Measurements from ENCODE around the gene IQCK.

Gene IQCK

DNA sequence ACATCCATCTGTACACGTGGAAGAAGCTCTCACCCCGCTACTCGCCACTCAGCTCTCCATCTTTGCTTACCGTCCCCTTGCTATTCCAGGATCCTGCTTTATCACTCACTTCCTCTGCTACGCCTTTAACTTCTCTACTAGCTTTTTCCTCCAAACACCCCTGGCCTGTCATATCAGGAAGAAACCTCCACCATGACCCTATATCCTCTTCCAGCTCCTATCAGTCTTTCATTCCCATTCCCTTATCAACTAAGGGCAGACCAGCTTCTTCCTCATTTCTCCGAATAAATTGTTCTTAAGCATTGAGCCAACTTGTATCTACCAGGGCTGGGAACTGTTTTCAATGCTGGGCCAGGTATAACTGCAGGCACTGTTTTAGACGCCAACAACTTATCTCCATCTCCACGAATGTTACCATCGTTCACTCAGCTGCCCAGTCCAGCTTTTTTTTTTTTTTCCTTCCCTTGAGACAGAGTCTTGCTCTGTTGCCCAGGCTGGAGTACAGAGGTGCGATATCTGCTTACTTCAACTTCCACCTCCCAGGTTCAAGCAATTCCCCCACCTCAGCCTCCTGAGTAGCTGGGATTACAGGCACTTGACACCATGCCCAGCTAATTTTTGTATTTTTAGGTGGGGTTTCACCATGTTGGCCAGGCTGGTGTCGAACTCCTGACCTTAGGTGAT lies 4.3 kb downstream of the IQCK start:
- DNase-seq: no peak

DNA sequence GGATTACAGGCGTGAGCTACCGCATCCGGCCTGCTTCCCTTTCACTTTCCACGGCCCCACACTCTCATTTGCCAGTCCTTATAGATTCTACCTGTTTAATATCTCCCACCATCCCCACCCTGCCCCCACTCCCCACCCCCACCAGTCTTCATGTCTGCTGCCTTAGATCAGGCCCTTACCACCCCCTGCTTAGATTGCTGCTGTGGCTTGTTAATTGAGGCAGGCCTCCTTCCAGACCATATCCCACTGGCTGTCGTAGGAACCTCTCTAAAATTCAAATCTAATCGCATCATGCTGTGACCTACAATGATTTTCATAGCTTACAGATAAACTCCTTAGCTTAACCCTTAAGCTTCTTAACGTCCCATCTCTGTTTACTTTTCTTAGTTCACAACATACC lies 4.9 kb downstream of the IQCK start:
- no peak for DNase-seq

DNA sequence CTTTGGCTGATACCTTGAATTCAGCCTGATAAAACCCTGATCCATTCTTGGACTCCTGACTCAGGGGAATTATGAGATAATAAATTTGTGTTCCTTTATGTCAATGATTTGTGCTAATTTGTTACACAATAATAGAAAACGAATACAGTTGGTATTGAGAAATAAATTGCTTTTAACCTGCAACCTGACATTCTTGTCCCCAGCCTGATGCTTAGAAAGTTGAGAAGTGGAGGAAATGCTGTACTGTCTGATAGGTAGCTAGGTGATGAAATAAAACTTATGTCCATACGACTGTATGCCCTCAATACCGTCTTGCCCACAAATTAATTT lies 10.5 kb downstream of the IQCK start:
- DNase-seq: no peak

DNA sequence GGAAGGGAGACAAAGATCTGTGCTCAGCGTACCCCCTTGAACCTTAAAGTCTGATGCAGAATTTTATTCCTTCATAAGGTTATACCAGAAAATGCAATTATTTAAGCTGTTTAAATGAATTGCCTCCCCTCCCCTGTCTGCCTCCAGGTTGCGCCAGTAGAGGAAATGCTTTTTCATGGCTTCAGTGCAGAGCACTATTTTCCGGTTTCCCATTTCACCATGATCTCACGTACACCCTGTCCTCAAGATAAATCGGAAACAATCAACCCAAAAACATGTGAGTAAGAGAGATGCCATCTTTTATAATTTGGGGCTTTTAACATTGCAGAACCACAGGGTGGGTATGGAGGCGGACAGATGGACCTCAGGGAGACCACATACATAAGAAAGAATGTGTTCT lies 15.5 kb downstream of the IQCK start:
- no peak for DNase-seq

DNA sequence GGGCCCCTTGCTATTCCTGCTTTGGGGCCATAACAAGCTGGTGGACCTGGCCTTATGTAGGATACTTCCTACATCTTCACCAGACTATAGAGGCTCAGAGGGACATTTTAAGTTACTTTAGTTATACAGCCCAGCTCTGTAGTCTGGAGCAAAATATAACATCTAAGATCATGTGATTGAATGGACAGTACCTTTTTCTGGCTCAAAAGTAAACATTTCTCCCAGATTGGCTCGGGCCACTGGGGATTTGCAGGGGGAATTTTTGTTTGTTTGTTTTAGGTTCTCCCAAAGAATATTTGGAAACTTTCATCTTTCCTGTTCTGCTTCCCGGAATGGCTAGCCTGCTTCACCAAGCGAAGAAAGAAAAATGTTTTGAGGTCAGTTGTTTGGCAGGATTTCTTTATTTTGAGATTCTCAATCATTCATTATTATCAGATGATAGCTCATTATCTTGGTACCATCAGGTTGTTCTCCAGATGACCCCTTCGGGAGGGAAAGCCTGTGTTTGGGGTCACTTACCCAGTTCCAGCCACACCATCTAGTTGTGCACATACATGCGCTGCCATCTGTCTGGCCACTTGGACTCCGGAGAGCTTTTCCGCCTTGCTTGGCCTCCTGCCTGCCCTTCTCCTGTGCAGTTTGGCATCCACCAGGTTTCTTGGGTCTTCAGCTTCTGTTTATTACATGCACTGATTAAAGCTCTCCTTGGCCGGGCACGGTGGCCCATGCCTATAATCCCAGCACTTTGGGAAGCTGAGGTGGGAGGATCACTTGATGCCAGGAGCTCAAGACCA lies 17.2 kb downstream of the IQCK start:
- DNase-seq: no peak

DNA sequence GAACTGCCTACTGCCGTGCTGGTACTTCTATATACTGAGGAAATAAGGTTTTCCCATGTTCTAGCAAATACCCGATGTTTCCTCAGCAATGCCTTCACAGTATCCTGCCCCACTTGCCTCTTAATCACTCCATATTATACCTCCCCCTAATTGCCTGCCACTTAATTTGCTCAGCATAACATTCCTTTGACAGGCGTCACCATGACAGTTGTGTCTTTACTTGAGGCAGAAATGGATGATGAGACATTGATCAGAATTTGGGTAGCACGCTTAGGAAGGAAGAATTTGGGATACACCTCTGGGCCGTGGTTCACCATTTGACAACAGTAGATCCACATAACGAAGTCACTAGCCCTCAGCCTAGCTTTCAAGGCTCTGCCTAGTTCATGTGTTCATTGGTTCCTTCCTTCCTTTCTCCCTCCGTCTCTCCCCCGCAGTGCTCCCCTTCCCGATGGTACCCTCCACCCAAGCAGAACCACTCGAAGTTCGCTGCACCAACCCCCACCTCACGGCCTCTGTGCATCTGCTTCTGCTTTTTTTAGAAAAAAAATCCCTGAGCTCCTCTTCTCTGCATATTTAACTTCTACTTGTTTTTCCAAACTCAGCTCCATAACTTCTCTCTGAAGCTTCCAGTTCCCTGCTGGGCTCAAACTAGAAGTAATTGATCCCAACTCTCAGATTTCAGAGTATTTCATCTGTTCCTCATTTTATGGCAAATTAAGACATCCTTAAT lies 19.4 kb downstream of the IQCK start:
- no peak for DNase-seq

DNA sequence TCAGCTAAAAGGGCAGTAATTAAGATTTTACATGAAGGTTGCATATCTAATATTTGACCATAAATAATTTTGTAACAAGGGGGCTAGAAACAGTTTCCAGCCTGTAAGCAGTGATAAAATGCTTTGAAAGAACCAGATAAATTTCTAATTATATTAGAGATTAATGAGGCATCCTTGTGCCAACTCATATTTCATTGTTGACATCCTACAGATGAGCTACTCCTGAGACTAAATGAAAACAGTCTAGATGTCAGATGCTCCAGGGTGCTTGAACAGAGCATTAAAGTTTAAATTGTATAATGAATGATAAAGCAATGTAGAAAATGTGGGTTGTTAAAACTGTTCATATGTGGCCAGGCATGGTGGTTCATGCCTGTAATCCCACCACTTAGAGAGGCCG lies 23.3 kb downstream of the IQCK start:
- DNase-seq: no peak

DNA sequence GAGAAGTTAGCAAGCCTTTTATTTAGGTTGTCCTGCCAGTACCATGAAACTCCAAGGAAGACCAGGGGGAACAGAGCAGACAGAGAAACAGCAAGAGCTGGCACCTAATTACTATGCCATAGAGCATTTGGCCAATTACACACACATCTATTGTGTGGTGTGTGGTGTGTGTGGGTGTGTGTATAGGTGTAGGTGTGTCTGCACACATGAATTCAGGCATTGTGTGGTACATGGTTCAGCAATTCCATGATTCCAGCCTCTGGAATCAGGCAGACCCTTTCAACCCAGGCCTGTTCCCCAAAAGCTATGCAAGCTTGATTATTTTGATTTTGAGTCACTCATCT lies 25.7 kb downstream of the IQCK start:
- DNase-seq: no peak

DNA sequence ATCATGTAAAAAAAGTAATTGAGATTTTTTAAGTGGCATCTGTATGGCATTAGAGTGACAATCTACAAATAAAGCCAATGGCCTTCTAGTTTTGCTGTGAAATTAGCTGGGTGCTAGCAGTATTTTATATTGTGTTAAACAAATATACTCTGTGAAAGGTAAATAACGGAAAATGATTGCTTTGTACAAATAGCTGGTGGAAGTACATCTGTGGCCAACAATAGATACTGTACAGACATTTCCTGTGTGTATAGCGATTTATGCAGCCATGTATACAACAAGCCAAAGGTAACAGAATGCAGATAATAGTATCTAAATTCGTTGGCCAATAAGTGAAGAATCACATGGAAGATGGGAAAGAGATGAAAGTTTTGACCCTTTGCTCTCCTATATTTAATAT lies 26.6 kb downstream of the IQCK start:
- no peak for DNase-seq

DNA sequence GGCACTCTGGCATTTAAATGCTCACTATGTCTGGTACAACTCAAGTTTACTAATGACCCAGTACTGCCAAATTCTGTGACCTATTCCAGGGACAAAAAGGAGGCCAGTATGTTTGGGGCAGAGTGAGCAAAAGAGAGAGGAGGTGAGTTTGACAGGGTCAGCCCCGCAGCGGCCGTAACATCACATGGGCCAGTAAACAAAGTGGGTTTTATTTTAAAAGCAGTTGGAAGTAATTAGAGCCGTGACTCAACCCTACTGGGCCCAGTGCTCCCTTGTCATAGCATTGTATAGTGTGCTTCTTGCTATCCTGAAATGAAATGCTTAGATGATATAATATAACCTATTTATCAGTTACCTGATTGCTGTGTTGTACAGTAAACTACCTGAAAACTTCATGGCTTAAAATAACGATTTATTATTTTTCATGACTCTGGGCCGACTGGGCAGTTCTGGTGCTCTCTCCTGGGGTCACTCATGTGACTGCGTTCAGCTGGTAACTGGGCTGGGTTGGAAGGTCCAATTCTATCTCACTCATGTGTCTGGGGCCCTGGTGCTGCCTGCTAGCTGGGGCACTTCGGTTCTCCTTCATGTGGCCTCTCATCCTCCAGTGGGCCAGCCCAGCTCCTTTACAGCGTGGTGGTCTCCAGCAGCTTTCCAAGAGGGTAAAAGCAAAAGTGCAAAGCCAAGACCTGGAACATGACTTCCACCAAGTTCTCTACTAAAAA lies 27.4 kb downstream of the IQCK start:
- no peak for DNase-seq

DNA sequence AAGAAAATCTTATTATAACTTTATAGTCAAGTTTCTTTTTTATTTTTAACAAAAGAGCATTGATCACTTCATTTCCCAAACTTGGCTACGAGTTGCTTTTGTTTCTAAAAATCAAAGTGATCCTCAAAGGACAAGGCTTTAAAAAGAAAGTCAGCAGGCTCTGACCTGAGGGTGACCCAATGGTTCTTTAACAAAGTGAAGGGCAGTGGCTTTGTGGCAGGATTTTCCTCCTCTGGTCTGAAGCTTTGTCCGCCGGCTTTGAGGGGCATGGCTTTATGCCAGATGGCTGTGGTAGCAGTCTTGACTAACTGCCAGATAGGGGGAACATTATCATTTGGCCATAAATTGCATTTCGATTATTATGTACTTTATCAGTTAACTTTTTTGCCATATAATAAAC lies 28.5 kb downstream of the IQCK start:
- DNase-seq: no peak

DNA sequence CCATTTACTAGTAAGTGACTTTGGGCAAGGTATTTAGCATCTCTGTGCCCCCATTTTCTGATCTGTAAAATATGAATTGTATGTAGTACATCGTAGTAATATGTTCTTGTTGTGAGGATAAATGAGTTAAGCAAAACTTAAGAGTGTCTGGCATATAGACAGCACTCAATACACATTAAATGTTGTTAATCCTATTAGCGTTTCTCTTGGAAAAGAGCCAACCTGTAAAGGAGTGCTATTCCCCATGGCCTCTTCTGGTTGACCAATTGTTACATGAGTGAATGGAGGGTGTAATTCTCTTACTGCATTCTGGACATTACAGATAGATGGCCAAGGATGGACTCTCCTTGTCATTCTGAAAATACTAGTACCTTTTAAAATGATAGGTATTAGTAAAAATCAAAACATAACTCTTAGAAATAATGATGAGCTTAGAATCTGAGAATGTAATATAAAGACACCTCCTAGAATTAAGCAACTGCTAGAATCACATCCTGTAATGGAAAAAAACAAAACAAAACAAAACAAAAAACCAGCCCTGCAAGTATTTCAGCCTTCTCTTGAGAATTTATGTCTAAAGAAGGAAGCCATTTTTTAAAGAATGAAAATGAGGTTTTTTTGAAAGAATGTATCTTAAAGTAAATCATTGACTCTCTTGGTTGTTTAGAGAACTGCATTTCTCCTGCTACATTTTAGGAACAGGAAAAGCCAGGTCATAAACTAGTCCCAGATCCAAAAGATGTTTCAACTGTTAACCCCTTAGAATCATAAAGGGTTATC lies 30.5 kb downstream of the IQCK start:
- no peak for DNase-seq

DNA sequence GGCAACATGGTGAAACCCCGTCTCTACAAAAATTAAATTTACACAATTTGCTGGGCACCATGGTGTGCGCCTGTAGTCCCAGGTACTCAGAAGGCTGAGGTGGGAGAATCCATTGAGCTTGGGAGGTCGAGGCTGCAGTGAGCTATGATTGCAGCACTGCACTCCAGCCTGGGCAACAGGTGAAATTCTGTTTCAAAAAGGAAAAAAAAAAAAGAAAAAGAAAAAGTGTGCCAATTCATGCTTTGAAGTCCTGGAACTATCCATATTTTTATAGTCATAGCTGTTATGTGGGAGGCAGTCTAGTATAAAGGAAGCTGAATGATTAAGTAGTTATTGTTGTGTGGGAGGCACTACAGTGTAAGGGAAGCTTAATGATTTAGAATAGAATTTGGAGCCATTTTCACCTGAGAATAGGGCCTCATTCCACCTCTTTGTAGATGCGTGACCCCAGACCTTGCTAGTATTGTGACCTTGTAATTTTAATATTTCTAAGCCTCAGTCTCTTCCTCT lies 31.6 kb downstream of the IQCK start:
- DNase-seq: no peak

DNA sequence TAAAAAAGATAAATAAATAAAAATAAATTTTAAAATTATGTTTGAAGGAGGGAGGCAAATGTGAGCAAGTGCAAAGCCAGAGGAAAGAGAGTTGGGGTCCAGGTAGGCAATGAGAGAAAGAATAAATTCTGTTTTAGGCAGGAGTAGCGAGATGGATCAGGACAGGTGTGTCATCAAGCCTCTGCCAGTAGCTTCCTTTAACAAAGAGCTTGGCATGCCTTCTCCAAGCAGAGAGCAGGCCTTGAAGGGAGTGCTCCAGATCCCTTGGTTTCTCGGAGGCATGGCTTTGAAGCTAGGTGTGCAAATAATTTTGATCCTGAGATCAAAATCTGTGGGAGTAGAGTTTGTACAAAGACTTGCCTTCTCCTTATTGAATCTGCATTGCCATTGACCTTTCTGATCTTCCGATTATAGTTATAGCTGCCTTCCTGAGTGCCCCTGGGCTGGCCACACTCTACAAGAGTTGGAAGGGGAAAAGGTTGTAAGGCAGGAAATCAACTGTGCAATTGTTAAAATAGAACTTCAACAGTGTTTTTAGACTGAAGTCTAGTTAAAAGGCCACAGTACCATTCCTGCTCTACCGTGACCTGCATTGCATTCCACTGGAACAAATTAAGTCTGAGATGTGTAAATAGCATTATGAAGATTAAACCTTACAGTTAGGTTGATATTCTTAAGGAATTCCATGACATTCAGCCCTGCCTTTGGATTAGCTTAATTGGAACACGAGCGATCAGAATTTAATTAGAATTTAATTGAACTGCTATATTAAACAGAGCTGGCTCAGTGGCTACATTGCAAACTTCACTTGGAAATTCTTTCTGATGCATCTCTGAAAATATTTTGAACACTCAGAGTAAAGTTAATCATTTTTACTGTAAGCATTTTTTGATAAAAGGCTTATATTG lies 33.7 kb downstream of the IQCK start:
- no peak for DNase-seq

DNA sequence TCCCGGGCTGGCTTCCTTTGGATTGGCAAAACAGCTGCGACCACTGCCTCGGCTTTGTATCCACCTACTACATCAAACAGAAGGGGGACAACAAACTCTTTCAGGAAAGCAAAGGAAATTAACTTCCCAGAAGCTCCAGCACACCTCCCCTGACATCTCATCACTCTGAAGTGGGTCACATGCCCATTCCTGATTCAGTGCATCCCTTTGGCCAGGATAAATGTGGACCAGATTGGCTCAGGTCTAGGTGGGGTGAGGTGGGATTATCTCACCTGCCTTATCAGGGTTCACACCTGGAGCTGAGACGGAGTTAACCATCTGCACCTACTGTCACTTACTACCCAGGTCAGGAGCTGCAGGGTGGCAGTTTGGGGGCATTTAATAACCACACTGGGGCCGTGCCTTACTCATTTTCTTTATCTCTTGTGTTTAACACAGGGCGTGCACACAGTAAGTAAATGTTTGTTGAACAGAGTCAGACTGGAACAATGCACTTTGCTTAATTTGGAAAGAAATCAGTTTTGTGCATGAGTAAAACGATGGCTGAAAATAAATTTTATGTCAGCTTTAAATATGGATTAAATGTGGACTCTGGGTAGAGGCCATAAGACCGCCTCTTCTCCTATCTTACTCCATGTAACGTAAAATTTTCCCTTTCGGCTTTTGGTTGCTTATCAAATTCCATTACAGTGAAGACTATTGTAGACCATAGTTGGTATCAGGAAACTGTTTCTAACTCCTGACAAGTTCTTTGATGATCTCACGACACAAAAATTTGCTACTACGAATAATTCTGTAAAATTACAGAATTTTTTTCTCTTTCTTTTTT lies 36.0 kb downstream of the IQCK start:
- no peak for DNase-seq

DNA sequence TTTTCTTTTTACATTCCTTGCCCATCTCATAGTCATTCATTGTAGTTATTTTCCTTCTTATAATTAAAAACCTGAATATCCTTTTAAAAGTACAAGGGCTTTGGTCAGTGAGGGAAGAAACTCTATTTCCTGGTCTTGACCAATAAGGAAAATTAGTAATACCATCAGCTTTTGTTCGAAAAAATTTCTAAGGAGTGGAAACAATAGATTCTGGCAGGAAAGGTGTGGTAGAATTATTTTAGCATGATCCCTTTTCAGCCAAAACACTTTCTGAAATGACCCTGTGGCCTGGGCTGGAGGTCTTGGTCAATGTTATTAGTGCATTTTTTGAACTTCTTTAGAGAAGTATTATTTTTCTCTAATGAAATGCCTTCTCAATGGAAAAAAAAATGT lies 36.6 kb downstream of the IQCK start:
- DNase-seq: no peak

DNA sequence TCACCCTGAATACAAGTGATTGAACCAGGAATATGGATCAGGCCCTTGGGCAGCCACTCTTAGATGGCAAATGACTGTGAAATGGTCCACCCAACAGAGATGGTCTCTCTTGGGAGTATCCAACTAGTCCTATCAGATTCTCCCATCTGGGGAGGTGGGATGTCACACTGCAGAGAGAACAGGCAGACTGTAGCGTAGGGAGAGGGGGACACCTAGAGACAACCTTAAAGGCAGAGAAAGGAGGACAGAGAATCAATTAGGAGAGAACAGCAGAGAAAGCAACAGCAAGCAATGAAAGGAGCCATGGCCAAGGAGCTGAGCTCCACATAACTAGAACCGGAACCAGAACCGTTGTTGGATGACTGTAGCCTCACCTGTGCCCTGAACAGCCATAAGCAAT lies 37.2 kb downstream of the IQCK start:
- no peak for DNase-seq

DNA sequence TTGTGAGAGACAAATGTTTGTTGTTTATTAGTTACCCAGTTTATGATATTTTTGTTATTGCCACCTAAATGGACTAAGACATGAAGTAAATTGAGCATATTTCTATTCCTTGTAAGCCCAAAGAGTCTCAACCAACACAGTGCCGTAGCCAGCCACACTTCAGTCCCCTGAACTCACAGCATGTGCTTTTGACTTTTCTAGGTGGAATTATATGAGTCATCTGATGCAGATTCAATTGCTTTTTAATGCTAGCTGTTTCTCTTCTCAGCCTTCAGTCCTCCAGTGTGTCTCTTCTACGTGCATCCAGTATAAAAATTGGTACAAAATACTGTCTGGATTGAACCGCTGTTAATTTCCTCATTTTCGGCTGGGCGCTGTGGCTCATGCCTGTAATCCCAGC lies 39.0 kb downstream of the IQCK start:
- DNase-seq: no peak

DNA sequence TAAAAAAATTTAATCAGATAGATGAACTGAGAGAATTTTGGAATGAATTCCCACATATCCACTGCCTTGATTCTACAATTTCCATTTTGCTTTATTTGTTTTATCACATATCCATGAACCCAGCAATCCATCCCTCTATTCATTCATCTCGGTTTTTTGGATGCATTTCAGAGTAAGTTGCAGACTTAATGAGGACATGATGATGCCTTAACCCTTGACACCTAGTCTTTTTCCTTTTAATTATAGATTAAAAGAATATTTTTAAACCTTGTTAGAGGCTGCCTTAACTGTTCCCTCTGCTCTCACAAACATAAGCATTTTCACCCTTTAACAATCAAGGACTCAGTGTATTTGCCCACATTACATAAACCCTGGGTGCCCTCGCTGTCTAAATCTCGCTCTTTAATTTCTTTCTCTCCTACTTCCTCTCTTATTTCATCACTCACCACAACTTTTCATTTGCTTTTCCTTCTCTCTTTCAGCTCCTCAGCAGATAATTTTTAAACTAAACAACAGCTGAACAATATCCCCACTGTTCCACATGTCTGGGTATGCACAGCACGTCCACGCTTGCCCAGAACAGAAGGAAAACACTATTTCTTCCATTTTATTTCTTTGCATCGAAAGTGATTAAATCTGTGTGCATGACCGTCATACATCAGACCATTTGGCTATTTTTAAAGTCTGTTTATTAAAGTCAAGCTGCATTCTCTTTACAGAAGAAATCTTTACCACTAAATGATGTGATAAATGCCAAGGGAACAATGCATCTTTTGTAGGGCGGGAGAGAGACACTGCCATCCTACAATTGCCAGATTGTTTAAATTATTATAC lies 39.9 kb downstream of the IQCK start:
- no peak for DNase-seq

All from stimulated activated CD8-positive, alpha-beta memory T cell treated with anti-CD3 and anti-CD28 coated beads, Interleukin-4, amount 100 ng/mL, for 48 hours (primary cell).